ENCODE data around the gene MPPED1.

The MPPED1 gene

GRCh38 chr22:43500792-43501785, 89.3 kb downstream of the MPPED1 start:
- DNase-seq (ENCODE audit: low read depth): no peak

- DNase-seq (ENCODE audit: low read depth): no peak
Measured at GRCh38 chr22:43501878-43502277, 90.1 kb downstream of the MPPED1 start.

GRCh38 chr22:43502306-43502874, 90.6 kb downstream of the MPPED1 start:
- DNase-seq (ENCODE audit: low read depth): no peak

- DNase-seq (ENCODE audit: low read depth): no peak
Measured at GRCh38 chr22:43504068-43504467, 92.3 kb downstream of the MPPED1 start.

- DNase-seq (ENCODE audit: low read depth): no peak
Measured at GRCh38 chr22:43504666-43505261, 93.0 kb downstream of the MPPED1 start.

- DNase-seq (ENCODE audit: low read depth): no peak
Measured at GRCh38 chr22:43505423-43505822, 93.6 kb downstream of the MPPED1 start.

- no peak for DNase-seq (ENCODE audit: low read depth)
Measured at GRCh38 chr22:43505896-43506295, 94.1 kb downstream of the MPPED1 start.

GRCh38 chr22:43506487-43506886, 94.7 kb downstream of the MPPED1 start:
- no peak for DNase-seq (ENCODE audit: low read depth)

- DNase-seq (ENCODE audit: low read depth): no peak
Measured at GRCh38 chr22:43507235-43507634, 95.4 kb downstream of the MPPED1 start.

- no peak for DNase-seq (ENCODE audit: low read depth)
Measured at GRCh38 chr22:43508489-43508888, 96.7 kb downstream of the MPPED1 start.

- no peak for DNase-seq (ENCODE audit: low read depth)
Measured at GRCh38 chr22:43509337-43509736, 97.5 kb downstream of the MPPED1 start.

GRCh38 chr22:43510281-43511070, 98.7 kb downstream of the MPPED1 start:
- no peak for DNase-seq (ENCODE audit: low read depth)

- DNase-seq (ENCODE audit: low read depth): no peak
Measured at GRCh38 chr22:43511276-43511910, 99.6 kb downstream of the MPPED1 start.

- no peak for DNase-seq (ENCODE audit: low read depth)
Measured at GRCh38 chr22:43512279-43512678, 100.5 kb downstream of the MPPED1 start.

- DNase-seq (ENCODE audit: low read depth): no peak
Measured at GRCh38 chr22:43514476-43515157, 102.8 kb downstream of the MPPED1 start.

- DNase-seq (ENCODE audit: low read depth): no peak
Measured at GRCh38 chr22:43515411-43515810, 103.6 kb downstream of the MPPED1 start.

- DNase-seq (ENCODE audit: low read depth): no peak
Measured at GRCh38 chr22:43515902-43516301, 104.1 kb downstream of the MPPED1 start.

- DNase-seq (ENCODE audit: low read depth): no peak
Measured at GRCh38 chr22:43516386-43516785, 104.6 kb downstream of the MPPED1 start.

- DNase-seq (ENCODE audit: low read depth): no peak
Measured at GRCh38 chr22:43516996-43517635, 105.3 kb downstream of the MPPED1 start.

GRCh38 chr22:43520632-43521039, 108.8 kb downstream of the MPPED1 start:
- DNase-seq (ENCODE audit: low read depth): no peak

GRCh38 chr22:43521716-43522115, 109.9 kb downstream of the MPPED1 start:
- DNase-seq (ENCODE audit: low read depth): no peak
